SK-N-MC (cell line): ENCODE data around the gene IFI6.
"Not testable (repeated sequence)": the region's sequence is repeated elsewhere in the genome, so short reads cannot be mapped to it uniquely, and the experiment has no call there.

ENCODE experiments used
- EZH2 ChIP-seq: fragments of 200-600 bp; sonication (generic); IDR thresholded peaks from one replicate; pipeline ENCODE4 v1.6.1; 2017; ENCODE audit warnings: antibody characterized with exemption
- POLR2AphosphoS5 ChIP-seq: IDR thresholded peaks from 2 replicates; pipeline ENCODE4 v1.6.1; 2012; ENCODE audit warnings: mild to moderate bottlenecking, low read depth, low read length, borderline replicate concordance

DNA sequence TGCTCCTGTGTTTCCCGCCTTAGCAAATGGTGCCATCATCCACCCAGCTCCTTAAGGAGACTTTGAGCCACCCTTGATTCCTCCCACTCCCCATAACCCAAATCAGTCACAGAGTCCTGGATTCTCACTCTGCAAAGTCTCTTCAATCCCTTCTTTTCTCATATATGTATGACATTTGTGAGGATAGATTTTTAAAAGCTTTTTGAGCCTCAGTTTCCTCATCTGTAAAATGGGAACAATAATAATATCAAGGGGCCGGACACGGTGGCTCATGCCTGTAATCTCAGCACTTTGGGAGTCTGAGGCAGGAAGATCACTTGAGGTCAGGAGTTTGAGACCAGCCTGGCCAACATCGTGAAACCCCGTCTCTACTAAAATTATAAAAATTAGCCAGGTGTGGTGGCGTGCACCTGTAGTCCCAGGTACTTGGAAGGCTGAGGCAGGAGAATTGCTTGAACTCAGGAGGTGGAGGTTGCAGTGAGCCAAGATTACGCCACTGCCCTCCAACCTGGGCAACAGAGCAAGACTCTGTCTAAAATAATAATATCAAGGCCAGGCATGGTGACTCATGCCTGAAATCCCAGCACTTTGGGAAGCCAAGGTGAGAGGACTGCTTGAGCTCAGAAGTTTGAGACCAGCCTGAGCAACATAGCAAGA is 52.1 kb downstream of the IFI6 start:
- TF ChIP-seq POLR2AphosphoS5, EZH2: not testable (repeated sequence)
